Measurements from ENCODE around the gene CYP2U1.
"Not testable (repeated sequence)": the region's sequence is repeated elsewhere in the genome, so short reads cannot be mapped to it uniquely, and the experiment has no call there.

CYP2U1 gene

DNA sequence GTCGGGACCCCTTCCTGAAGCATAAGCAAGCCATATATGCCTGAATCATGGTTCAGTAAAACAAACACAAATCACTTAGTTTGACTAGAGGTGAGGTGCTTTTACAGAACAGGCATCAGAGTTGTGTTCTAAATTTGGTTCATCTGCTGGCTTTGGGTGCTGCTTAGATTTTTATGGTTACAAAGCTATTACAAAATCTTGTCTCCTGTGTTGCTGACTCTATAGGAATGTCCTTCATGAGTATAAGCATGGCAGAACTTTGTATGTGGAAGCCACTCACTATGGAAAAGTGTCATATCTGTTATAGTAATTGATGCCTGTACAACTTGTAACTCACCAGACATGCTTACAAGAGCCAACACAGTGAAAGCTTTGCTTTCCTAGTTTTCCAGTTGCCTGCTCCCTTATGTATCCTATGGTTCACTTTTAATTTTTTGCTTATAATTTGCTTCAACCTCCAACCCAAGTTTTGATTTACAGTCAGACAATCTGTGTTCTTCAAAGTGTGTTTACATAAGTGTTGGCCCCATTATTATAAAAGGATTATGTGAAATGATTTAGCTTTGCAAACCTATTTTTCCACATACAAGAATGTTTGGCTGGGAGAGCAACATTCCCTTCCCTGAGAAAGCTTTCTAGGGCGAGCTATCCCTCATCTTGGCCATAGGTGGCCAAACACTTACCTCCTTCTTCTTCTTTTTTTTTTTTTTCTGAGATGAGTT lies 30.0 kb upstream of the CYP2U1 start:
- no peaks in the 10 kb centered on the region for H3K4me1 ChIP-seq (ENCODE audit: low read length)
- H3K4me3 ChIP-seq (ENCODE audit: low read length): no peak overlapping the region
- H3K79me2 ChIP-seq (ENCODE audit: low read length): no peaks in the 10 kb centered on the region
- H3K9me2 ChIP-seq (replicated peaks; ENCODE audit: insufficient read depth, low read length): no peaks in the 10 kb centered on the region
- no peak for DNase-seq
- H2AFZ ChIP-seq (ENCODE audit: low read length): no peak overlapping the region
- no peaks in the 10 kb centered on the region for H3K36me3 ChIP-seq (replicated peaks; ENCODE audit: insufficient read depth, low read length)
- TF ChIP-seq, protein P1, sequence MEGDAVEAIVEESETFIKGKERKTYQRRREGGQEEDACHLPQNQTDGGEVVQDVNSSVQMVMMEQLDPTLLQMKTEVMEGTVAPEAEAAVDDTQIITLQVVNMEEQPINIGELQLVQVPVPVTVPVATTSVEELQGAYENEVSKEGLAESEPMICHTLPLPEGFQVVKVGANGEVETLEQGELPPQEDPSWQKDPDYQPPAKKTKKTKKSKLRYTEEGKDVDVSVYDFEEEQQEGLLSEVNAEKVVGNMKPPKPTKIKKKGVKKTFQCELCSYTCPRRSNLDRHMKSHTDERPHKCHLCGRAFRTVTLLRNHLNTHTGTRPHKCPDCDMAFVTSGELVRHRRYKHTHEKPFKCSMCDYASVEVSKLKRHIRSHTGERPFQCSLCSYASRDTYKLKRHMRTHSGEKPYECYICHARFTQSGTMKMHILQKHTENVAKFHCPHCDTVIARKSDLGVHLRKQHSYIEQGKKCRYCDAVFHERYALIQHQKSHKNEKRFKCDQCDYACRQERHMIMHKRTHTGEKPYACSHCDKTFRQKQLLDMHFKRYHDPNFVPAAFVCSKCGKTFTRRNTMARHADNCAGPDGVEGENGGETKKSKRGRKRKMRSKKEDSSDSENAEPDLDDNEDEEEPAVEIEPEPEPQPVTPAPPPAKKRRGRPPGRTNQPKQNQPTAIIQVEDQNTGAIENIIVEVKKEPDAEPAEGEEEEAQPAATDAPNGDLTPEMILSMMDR (IDR thresholded peaks at IDR 0.05; ENCODE audit: low read length): no peak
- no peak for TF ChIP-seq EZH2 (optimal IDR thresholded peaks at IDR 0.05; ENCODE audit: low read depth, low read length)
- H4K20me1 ChIP-seq (ENCODE audit: insufficient read depth, low read length): no peaks in the 10 kb centered on the region
- H3K9me3 ChIP-seq (replicated peaks; ENCODE audit: insufficient read depth, low read length): no peaks in the 10 kb centered on the region
- no peaks in the 10 kb centered on the region for H3F3A ChIP-seq (ENCODE audit: insufficient read depth, low read length)
- no peak overlapping the region for H3K27ac ChIP-seq (ENCODE audit: low read length)
- no peak overlapping the region for H3K9ac ChIP-seq (ENCODE audit: low read length)
- H3K27me3 ChIP-seq (replicated peaks; ENCODE audit: insufficient read depth, low read length): no peaks in the 10 kb centered on the region
- H3K4me2 ChIP-seq (ENCODE audit: low read depth, low read length): no peak overlapping the region

DNA sequence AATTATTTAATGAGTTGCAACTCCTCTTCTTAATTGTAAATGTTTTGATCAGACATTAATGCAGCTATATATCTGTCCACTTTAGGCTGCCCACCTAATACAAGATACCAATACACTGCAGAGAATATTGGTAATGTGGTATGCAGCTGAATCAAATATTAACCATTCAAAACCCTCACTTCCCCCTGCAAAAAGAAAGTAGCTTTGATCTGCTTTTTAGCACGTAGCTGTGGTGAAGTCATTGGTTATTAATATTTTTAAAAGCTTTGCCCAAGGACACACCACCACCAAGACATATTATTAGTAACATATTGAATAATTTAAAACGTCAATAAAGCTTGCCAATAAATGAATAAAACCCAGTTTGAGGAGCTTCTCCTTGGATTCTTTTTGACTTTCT lies 28.6 kb upstream of the CYP2U1 start:
- H3K4me3 ChIP-seq (ENCODE audit: low read length): no peak overlapping the region
- no peaks in the 10 kb centered on the region for H3K9me2 ChIP-seq (replicated peaks; ENCODE audit: insufficient read depth, low read length)
- no peaks in the 10 kb centered on the region for H3K79me2 ChIP-seq (ENCODE audit: low read length)
- H2AFZ ChIP-seq (ENCODE audit: low read length): no peak overlapping the region
- no peak overlapping the region for H3K9ac ChIP-seq (ENCODE audit: low read length)
- TF ChIP-seq, protein P1 (IDR thresholded peaks at IDR 0.05; ENCODE audit: low read length): no peak
- TF ChIP-seq EZH2phosphoT487 (IDR thresholded peaks at IDR 0.05; ENCODE audit: low read length): no peak
- no peak for TF ChIP-seq EZH2 (optimal IDR thresholded peaks at IDR 0.05; ENCODE audit: low read depth, low read length)
- H3K27me3 ChIP-seq (replicated peaks; ENCODE audit: insufficient read depth, low read length): no peaks in the 10 kb centered on the region
- no peak for DNase-seq
- H3K27ac ChIP-seq (ENCODE audit: low read length): no peak overlapping the region
- no peaks in the 10 kb centered on the region for H3F3A ChIP-seq (ENCODE audit: insufficient read depth, low read length)
- no peaks in the 10 kb centered on the region for H4K20me1 ChIP-seq (ENCODE audit: insufficient read depth, low read length)
- no peaks in the 10 kb centered on the region for H3K4me1 ChIP-seq (ENCODE audit: low read length)
- no peaks in the 10 kb centered on the region for H3K9me3 ChIP-seq (replicated peaks; ENCODE audit: insufficient read depth, low read length)
- no peaks in the 10 kb centered on the region for H3K36me3 ChIP-seq (replicated peaks; ENCODE audit: insufficient read depth, low read length)
- H3K4me2 ChIP-seq (ENCODE audit: low read depth, low read length): no peak overlapping the region

DNA sequence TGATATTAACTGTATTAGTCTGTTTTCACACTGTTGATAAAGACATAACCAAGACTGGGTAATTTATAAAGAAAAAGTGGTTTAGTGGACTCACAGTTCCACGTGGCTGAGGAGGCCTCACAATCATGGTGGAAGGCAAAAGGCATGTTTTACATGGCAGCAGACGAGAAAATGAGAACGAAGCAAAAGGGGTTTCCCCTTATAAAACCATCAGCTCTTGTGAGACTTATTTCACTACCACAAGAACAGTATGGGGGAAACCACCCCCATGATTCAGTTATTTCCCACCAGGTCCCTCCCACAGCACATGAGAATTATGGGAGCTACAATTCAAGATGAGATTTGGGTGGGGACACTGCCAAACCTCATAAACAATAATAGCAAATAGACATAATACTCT lies 26.3 kb upstream of the CYP2U1 start:
- H3K27ac ChIP-seq (ENCODE audit: low read length); H3K4me1 ChIP-seq (ENCODE audit: low read length); H3K79me2 ChIP-seq (ENCODE audit: low read length); H4K20me1 ChIP-seq (ENCODE audit: insufficient read depth, low read length); H3K9ac ChIP-seq (ENCODE audit: low read length); H3K4me2 ChIP-seq (ENCODE audit: low read depth, low read length); H3K4me3 ChIP-seq (ENCODE audit: low read length); DNase-seq; H2AFZ ChIP-seq (ENCODE audit: low read length); H3K9me2 ChIP-seq (replicated peaks; ENCODE audit: insufficient read depth, low read length); H3K36me3 ChIP-seq (replicated peaks; ENCODE audit: insufficient read depth, low read length); H3K9me3 ChIP-seq (replicated peaks; ENCODE audit: insufficient read depth, low read length); H3F3A ChIP-seq (ENCODE audit: insufficient read depth, low read length); H3K27me3 ChIP-seq (replicated peaks; ENCODE audit: insufficient read depth, low read length): not testable (repeated sequence)

DNA sequence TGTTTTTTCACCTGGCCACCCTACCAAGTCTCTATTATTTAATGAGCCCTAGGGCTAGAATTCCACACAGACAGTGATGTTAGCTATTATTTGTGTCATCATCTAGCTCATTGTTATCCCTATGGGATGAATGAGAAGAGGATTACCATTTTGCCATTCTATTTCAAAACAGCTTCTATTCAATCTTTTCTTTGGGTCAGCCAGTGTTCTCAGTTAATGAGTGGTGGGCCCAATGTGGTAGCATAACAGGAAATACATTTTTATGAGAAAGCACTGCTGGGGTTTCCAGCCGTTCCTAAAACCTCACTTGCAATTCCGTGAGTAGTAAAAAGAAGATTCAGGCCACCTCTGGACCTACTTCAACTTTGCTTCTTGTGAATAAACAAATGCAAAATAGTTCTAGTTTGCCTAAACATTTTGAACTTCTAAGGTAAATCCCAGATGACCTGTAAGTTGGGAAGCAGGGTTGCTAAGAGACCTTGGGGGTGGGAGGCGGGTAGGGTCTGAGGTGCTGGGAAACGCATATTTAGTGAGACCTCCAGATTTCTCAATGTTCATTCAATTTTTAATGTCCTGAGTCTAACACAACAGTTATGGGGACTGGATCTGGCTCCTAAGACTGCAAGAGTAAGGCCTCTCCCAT lies 24.8 kb upstream of the CYP2U1 start:
- no peaks in the 10 kb centered on the region for H3K4me1 ChIP-seq (ENCODE audit: low read length)
- no peaks in the 10 kb centered on the region for H3K36me3 ChIP-seq (replicated peaks; ENCODE audit: insufficient read depth, low read length)
- no peaks in the 10 kb centered on the region for H4K20me1 ChIP-seq (ENCODE audit: insufficient read depth, low read length)
- no peak overlapping the region for H3K27ac ChIP-seq (ENCODE audit: low read length)
- TF ChIP-seq EZH2phosphoT487 (IDR thresholded peaks at IDR 0.05; ENCODE audit: low read length) (no peak), EZH2 (optimal IDR thresholded peaks at IDR 0.05; ENCODE audit: low read depth, low read length) (no peak)
- TF ChIP-seq, protein P1 (IDR thresholded peaks at IDR 0.05; ENCODE audit: low read length): no peak
- H3F3A ChIP-seq (ENCODE audit: insufficient read depth, low read length): no peaks in the 10 kb centered on the region
- H3K9me3 ChIP-seq (replicated peaks; ENCODE audit: insufficient read depth, low read length): no peaks in the 10 kb centered on the region
- no peaks in the 10 kb centered on the region for H3K9me2 ChIP-seq (replicated peaks; ENCODE audit: insufficient read depth, low read length)
- H3K27me3 ChIP-seq (replicated peaks; ENCODE audit: insufficient read depth, low read length): no peaks in the 10 kb centered on the region
- no peak for DNase-seq
- no peak overlapping the region for H3K9ac ChIP-seq (ENCODE audit: low read length)
- no peak overlapping the region for H3K4me2 ChIP-seq (ENCODE audit: low read depth, low read length)
- H3K4me3 ChIP-seq (ENCODE audit: low read length): no peak overlapping the region
- H3K79me2 ChIP-seq (ENCODE audit: low read length): no peaks in the 10 kb centered on the region
- H2AFZ ChIP-seq (ENCODE audit: low read length): no peak overlapping the region

Measured in MM.1S (cell line).